ENCODE measurements around the gene SENP5. TPM values are rescaled to one million over a fixed set of nuclear protein-coding genes. Genes with fewer than 3 reads are reported as not detected.

SENP5 gene
- total RNA-seq, 1 donor from 2014 or later: 25.2 TPM

Other genes with a start within 250 kb of the SENP5 start
- 1.8 and 2.5 TPM in 2 replicates for gene NRROS, start 228.2 kb upstream of the SENP5 start, total RNA-seq
- 1.0 and 3.1 TPM in 2 replicates for gene CEP19, start 155.7 kb upstream of the SENP5 start, total RNA-seq
- 15.7 and 17.8 TPM in 2 replicates for gene PIGX, start 155.5 kb upstream of the SENP5 start, total RNA-seq
- gene PAK2, start 128.1 kb upstream of the SENP5 start, total RNA-seq: 50.6 and 51.4 TPM in 2 replicates
- 51.1 and 62.2 TPM in 2 replicates for gene NCBP2, start 74.6 kb downstream of the SENP5 start, total RNA-seq
- 0.88 and 1.1 TPM in 2 replicates for gene PIGZ, start 100.9 kb downstream of the SENP5 start, total RNA-seq
- gene MELTF, start 161.9 kb downstream of the SENP5 start, total RNA-seq: 28.6 and 33.8 TPM in 2 replicates